ENCODE data around the gene CCDC200.
"Not testable (repeated sequence)": the region's sequence is repeated elsewhere in the genome, so short reads cannot be mapped to it uniquely, and the experiment has no call there.

CCDC200 gene

DNA sequence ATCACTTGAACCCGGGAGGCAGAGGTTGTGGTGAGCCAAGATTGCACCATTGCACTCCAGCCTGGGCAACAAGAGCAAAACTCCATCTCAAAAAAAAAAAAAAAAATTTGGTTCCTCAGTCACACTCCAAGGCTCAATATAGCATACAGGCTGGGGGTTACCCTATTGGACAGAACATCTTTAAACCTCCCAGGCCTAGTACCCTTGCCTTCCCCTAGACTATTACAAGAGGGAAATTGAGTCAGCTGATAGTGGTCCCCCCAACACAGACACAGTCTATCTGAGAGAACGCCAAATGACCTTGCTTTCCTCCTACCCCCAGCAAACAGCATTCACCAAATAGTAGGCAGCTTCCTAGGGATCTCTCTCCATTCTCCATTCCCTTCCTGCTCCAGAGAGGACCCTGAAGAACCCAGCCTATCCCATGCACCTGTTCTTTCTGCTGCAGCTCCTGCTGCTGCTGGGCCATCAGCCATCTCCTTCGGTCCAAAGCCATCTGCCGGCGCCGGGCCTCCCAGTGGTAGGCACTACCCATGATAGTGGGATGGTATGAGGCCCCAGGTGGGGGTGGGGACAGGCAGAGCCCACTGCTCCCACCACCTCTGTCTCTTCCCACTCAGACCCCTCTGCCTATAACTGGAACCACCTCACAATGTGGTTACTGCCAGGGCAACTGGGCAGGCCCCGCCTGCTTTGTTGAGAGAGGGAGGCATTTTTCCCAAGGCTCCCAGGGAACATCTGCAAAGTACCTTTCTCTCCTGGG lies at the start of gene CCDC200:
CCDC200 (minus strand) TSS at position 604 of the 763 bp plus-strand sequence; CDS start at position 535, 69 bp downstream.
- DNase-seq (ENCODE audit: low read depth); H3K4me3 ChIP-seq (ENCODE audit: low read depth, low read length): not testable (repeated sequence)

DNA sequence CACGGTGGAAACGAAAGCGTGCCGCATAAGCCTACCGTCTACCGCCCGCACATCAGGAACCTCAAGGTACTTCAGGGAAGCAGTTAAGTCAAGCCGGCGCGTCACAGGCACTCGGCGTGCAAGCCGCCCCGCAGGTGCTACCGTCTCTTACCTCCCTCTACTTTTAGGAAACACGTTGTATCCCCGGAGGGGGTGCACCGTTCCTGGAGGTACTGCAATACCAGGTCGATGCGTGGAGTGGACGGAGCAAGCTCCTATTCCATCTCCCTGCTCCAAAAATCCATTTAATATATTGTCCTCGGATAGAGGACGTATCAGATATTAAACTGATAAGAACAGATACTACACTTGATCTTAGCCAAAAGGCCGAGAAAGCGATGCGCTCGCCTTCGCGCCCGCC lies 44.5 kb upstream of the CCDC200 start:
- H3K4me3 ChIP-seq (ENCODE audit: low read depth, low read length); DNase-seq (ENCODE audit: low read depth): not testable (repeated sequence)

DNA sequence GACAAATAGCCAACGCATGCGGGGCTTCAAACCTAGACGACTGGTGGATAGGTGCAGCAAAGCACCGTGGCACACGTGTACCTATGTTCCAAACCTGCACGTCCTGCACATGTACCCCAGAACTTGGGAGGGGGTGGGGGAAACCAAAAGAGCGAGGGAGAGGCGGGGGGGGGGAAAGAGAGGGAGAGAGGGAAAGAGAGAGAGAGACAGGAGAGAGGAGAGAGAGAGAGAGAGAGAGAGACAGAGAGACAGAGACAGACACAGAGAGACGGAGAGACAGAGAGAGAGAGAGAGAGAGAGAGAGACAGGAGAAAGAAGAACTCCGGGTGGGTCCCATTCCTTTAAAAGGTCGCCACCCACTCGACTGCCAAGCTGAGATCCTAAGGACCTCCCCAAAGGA lies 44.1 kb upstream of the CCDC200 start:
- DNase-seq (ENCODE audit: low read depth); H3K4me3 ChIP-seq (ENCODE audit: low read depth, low read length): not testable (repeated sequence)

DNA sequence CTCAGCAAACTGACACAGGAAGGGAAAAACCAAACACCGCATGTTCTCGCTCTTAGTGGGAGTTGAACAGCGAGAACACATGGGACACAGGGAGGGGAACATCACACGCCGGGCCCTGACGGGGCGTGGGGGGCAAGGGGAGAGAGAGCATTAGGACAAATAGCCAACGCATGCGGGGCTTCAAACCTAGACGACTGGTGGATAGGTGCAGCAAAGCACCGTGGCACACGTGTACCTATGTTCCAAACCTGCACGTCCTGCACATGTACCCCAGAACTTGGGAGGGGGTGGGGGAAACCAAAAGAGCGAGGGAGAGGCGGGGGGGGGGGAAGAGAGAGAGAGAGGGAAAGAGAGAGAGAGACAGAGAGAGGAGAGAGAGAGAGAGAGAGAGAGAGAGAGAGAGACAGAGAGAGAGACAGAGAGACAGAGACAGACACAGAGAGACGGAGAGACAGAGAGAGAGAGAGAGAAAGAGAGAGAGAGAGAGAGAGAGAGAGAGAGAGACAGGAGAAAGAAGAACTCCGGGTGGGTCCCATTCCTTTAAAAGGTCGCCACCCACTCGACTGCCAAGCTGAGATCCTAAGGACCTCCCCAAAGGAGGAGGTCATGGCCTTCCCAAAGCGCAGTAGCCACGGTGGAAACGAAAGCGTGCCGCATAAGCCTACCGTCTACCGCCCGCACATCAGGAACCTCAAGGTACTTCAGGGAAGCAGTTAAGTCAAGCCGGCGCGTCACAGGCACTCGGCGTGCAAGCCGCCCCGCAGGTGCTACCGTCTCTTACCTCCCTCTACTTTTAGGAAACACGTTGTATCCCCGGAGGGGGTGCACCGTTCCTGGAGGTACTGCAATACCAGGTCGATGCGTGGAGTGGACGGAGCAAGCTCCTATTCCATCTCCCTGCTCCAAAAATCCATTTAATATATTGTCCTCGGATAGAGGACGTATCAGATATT lies 42.4 kb upstream of the CCDC200 start:
- not testable (repeated sequence) for H3K4me3 ChIP-seq (ENCODE audit: low read depth, low read length); DNase-seq (ENCODE audit: low read depth)

DNA sequence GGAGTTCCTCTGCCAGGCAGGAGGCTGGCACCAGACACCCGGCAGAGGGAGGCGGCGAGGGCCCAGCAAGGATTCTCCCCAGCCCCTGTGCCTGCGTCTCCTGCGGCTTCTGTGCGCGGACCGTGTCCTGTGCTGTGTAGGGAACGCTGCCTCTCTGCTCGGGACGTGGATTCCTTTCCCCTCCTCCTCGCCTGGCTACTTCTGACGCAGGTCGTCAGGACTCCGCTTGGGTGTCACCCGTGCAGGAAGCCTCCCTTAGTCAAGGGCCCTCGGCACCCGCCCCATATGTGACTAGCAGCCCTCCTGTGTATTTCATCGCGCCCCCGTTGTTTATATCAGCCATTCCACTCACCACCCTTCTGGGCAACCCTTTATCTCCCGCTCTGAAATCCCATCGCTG lies 18.0 kb upstream of the CCDC200 start:
- not testable (repeated sequence) for H3K4me3 ChIP-seq (ENCODE audit: low read depth, low read length); DNase-seq (ENCODE audit: low read depth)

DNA sequence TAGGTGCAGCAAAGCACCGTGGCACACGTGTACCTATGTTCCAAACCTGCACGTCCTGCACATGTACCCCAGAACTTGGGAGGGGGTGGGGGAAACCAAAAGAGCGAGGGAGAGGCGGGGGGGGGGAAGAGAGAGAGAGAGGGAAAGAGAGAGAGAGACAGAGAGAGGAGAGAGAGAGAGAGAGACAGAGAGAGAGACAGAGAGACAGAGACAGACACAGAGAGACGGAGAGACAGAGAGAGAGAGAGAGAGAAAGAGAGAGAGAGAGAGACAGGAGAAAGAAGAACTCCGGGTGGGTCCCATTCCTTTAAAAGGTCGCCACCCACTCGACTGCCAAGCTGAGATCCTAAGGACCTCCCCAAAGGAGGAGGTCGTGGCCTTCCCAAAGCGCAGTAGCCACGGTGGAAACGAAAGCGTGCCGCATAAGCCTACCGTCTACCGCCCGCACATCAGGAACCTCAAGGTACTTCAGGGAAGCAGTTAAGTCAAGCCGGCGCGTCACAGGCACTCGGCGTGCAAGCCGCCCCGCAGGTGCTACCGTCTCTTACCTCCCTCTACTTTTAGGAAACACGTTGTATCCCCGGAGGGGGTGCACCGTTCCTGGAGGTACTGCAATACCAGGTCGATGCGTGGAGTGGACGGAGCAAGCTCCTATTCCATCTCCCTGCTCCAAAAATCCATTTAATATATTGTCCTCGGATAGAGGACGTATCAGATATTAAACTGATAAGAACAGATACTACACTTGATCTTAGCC lies 12.4 kb upstream of the CCDC200 start:
- H3K4me3 ChIP-seq (ENCODE audit: low read depth, low read length); DNase-seq (ENCODE audit: low read depth): not testable (repeated sequence)

DNA sequence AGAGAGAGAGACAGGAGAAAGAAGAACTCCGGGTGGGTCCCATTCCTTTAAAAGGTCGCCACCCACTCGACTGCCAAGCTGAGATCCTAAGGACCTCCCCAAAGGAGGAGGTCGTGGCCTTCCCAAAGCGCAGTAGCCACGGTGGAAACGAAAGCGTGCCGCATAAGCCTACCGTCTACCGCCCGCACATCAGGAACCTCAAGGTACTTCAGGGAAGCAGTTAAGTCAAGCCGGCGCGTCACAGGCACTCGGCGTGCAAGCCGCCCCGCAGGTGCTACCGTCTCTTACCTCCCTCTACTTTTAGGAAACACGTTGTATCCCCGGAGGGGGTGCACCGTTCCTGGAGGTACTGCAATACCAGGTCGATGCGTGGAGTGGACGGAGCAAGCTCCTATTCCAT lies 11.2 kb upstream of the CCDC200 start:
- not testable (repeated sequence) for DNase-seq (ENCODE audit: low read depth)

DNA sequence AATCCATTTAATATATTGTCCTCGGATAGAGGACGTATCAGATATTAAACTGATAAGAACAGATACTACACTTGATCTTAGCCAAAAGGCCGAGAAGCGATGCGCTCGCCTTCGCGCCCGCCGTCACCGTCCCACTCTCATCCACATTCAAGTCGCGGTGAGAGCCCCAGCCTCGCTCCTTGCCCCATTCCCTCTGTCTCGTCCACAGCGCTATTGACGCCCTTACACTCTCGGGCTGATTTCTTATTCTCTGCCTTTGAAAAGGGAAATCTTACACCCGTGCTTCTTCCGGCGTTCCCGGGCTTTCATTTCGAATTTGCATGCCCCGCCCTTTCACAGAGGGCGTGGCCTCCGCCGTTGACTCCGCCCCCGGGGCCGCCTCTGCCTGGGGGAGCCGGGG lies 5.5 kb upstream of the CCDC200 start, which contains the start of gene RNU2-1:
RNU2-1 (minus strand) TSS at position 101 of the 400 bp plus-strand sequence.
- not testable (repeated sequence) for H3K4me3 ChIP-seq (ENCODE audit: low read depth, low read length); DNase-seq (ENCODE audit: low read depth)

More for the DNA sequence above, 11.2 kb upstream of the CCDC200 start:
- not testable (repeated sequence) for H3K4me3 ChIP-seq (ENCODE audit: low read depth, low read length)

DNA sequence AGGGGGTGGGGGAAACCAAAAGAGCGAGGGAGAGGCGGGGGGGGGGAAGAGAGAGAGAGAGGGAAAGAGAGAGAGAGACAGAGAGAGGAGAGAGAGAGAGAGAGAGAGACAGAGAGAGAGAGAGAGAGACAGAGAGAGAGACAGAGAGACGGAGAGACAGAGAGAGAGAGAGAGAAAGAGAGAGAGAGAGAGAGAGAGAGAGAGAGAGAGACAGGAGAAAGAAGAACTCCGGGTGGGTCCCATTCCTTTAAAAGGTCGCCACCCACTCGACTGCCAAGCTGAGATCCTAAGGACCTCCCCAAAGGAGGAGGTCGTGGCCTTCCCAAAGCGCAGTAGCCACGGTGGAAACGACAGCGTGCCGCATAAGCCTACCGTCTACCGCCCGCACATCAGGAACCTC lies 4.8 kb upstream of the CCDC200 start:
- not testable (repeated sequence) for H3K4me3 ChIP-seq (ENCODE audit: low read depth, low read length); DNase-seq (ENCODE audit: low read depth)

DNA sequence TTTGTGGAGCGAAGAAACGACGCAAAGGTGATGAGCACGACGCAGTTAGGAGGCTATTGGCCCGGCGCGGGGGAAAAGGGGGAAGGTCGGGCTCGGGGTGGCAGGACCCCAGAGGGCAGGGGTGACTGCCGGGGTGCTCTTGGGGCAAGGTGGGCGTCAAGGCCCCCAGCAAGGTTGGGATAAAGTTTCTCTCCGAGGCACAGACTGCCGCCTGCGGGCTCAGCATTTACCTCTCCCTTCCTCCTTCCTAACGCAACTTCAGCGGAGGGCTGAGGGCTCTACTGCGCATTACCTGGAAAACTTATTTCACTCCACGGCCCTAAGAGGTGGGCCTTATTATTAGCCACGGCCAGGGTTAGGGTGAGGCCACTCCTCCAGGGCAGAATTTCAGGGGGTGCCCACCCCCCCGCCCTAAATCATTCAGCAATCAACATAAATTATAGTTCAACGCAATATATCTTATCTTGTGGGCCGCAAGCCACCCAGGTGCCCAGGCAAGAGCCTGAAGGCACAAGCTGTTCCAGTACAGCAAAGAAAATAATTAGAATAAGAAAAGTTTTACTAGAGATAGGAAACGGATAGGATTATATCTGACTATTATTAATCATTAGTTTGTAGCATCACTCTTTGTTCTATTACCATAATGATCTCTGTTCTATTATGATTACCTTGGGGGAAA lies 3.7 kb upstream of the CCDC200 start:
- DNase-seq (ENCODE audit: low read depth) = peak; percentile 16
- H3K4me3 ChIP-seq (ENCODE audit: low read depth, low read length) = peak overlapping the region; percentile 44

DNA sequence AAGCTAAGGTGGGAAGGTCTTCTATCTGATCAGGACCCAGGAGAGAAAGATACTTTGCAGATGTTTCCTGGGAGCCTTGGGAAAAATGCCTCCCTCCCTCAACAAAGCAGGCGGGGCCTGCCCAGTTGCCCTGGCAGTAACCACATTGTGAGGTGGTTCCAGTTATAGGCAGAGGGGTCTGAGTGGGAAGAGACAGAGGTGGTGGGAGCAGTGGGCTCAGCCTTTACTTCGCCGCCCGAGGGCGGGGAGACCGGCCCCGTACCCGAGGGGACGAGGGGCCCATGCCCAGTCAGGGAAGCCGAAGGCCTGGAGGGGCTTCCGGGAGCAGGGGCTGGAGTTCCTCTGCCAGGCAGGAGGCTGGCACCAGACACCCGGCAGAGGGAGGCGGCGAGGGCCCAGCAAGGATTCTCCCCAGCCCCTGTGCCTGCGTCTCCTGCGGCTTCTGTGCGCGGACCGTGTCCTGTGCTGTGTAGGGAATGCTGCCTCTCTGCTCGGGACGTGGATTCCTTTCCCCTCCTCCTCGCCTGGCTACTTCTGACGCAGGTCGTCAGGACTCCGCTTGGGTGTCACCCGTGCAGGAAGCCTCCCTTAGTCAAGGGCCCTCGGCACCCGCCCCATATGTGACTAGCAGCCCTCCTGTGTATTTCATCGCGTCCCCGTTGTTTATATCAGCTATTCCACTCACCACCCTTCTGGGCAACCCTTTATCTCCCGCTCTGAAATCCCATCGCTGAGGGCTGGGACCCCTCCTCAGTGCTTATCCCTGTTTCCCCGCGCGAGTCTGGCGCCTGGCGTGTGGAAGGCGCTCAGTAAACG lies 3.0 kb upstream of the CCDC200 start:
- H3K4me3 ChIP-seq (ENCODE audit: low read depth, low read length) = peak overlapping the region; percentile 44
- DNase-seq (ENCODE audit: low read depth) = not testable (repeated sequence)

DNA sequence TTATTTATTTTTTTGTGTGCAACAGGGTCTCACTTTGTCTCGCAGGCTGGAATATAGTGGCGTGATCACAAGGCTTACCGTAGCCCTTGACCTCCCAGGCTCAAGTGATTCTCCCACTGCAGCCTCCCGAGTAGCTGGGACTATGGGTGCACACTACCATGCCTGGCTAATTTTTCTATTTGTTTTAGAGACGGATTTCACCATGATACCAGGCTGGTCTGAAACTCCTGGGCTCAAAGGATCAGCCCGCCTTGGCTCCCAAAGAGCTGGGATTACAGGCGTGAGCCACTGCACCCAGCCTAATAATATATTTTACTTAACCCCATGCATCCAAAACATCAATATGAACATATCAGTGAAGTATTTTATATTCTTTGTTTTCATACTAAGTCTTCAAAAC lies 2.0 kb downstream of the CCDC200 start:
- TF ChIP-seq, protein P1, sequence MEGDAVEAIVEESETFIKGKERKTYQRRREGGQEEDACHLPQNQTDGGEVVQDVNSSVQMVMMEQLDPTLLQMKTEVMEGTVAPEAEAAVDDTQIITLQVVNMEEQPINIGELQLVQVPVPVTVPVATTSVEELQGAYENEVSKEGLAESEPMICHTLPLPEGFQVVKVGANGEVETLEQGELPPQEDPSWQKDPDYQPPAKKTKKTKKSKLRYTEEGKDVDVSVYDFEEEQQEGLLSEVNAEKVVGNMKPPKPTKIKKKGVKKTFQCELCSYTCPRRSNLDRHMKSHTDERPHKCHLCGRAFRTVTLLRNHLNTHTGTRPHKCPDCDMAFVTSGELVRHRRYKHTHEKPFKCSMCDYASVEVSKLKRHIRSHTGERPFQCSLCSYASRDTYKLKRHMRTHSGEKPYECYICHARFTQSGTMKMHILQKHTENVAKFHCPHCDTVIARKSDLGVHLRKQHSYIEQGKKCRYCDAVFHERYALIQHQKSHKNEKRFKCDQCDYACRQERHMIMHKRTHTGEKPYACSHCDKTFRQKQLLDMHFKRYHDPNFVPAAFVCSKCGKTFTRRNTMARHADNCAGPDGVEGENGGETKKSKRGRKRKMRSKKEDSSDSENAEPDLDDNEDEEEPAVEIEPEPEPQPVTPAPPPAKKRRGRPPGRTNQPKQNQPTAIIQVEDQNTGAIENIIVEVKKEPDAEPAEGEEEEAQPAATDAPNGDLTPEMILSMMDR (conservative IDR thresholded peaks at IDR 0.05; ENCODE audit: low read depth, low read length) = no peak
- no peak overlapping the region for H3K4me3 ChIP-seq (ENCODE audit: low read depth, low read length)
- no peak for DNase-seq (ENCODE audit: low read depth)

All from choroid plexus epithelial cell (primary cell).